Fibroblast of lung (primary cell): ENCODE data around the gene BLOC1S1.

Source experiments
- CTCF ChIP-seq, 2 donors: IDR thresholded peaks in 1 of 2; conservative IDR thresholded peaks in 1 of 2; 1 replicate in 1 of 2; 2 replicates in 1 of 2; pipeline ENCODE4 v1.5.1; 2011 to 2012; ENCODE audit warnings: low read length in 2 of 2, control low read depth in 1 of 2, inconsistent platforms in 1 of 2, low read depth in 1 of 2, mild to moderate bottlenecking in 1 of 2
- EZH2 ChIP-seq: IDR thresholded peaks from 2 replicates; pipeline ENCODE4 v1.5.1; 2012; ENCODE audit warnings: low read length, control low read depth, mild to moderate bottlenecking; ENCODE audit errors: missing control alignments

GRCh38 chr12:55693323-55694187, 22.3 kb upstream of the BLOC1S1 start:
- TF ChIP-seq CTCF (conservative IDR thresholded peaks at IDR 0.05 in 1 of 2, IDR thresholded peaks at IDR 0.05 in 1 of 2; ENCODE audit: low read depth in 1 of 2, low read length in 2 of 2) (no peak), EZH2 (no peak)
